ENCODE results near the gene ARL5A.

DNA sequence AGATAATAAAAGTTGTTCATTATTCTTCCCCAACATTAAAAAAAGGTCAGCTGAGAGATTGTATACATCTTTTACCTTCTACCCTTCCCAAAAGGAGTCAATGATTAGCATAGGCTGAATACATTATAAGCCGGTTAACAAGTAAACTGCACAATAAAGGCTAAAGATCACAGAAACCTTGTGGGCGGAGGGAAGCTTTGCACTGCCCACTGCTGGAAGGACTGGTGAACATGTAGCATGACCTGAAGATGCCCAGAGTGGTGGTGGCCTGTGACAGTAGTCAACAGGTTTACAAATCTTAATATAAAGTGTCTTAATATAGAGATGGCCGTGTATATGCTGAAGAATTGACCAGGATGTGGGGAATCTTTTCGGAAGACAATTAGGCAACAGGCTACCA lies 35.6 kb downstream of the ARL5A start:
- no peak for TF ChIP-seq ZNF274 (IDR thresholded peaks at IDR 0.05; ENCODE audit: low read depth, low read length)
- TF ChIP-seq YY1 (IDR thresholded peaks at IDR 0.05; ENCODE audit: insufficient read depth, insufficient read length) = no peak
